GM21367 (cell line): Measurements from ENCODE around the gene OAS3.
A peak's percentile ranks its signal among the peaks of the same experiment; 100 is the strongest.
"Not testable (repeated sequence)": the region's sequence is repeated elsewhere in the genome, so short reads cannot be mapped to it uniquely, and the experiment has no call there.

ENCODE experiments used
- ATAC-seq: cut with Tn5 transposase; IDR thresholded peaks from one replicate; pipeline ENCODE4 v1.9.1; 2021; ENCODE audit not compliant: unreplicated experiment

Gene OAS3

GRCh38 chr12:112957125-112957524 lies 18.9 kb downstream of the OAS3 start:
- ATAC-seq: not testable (repeated sequence)

GRCh38 chr12:112961074-112961473 lies 22.8 kb downstream of the OAS3 start:
- ATAC-seq: no peak

GRCh38 chr12:112961536-112961935 lies 23.3 kb downstream of the OAS3 start:
- no peak for ATAC-seq

GRCh38 chr12:112962561-112962960 lies 24.3 kb downstream of the OAS3 start:
- no peak for ATAC-seq

GRCh38 chr12:112963227-112963861 lies 25.1 kb downstream of the OAS3 start:
- ATAC-seq: no peak

- ATAC-seq: no peak
Observed at GRCh38 chr12:112964067-112964670, 25.9 kb downstream of the OAS3 start.

- ATAC-seq: no peak
Observed at GRCh38 chr12:112964915-112965314, 26.6 kb downstream of the OAS3 start.

GRCh38 chr12:112965643-112966042 lies 27.4 kb downstream of the OAS3 start:
- ATAC-seq: no peak

- ATAC-seq: no peak
Observed at GRCh38 chr12:112967306-112967705, 29.0 kb downstream of the OAS3 start.

- ATAC-seq: no peak
Observed at GRCh38 chr12:112967858-112968257, 29.6 kb downstream of the OAS3 start.

- no peak for ATAC-seq
Observed at GRCh38 chr12:112969547-112970306, 31.5 kb downstream of the OAS3 start.

- ATAC-seq: no peak
Observed at GRCh38 chr12:112970391-112970790, 32.1 kb downstream of the OAS3 start.

- ATAC-seq: no peak
Observed at GRCh38 chr12:112971248-112971647, 33.0 kb downstream of the OAS3 start.

- no peak for ATAC-seq
Observed at GRCh38 chr12:112973011-112973735, 34.9 kb downstream of the OAS3 start.

GRCh38 chr12:112973818-112974231 lies 35.6 kb downstream of the OAS3 start:
- ATAC-seq: no peak

- no peak for ATAC-seq
Observed at GRCh38 chr12:112974904-112975303, 36.6 kb downstream of the OAS3 start.

- ATAC-seq: no peak
Observed at GRCh38 chr12:112977139-112977538, 38.9 kb downstream of the OAS3 start.

- no peak for ATAC-seq
Observed at GRCh38 chr12:112977641-112978040, 39.4 kb downstream of the OAS3 start.

- peak; percentile 82 for ATAC-seq
Observed at GRCh38 chr12:112978163-112979040, 40.1 kb downstream of the OAS3 start, which contains the start of gene OAS2. Gene OAS2, plus strand, starts transcription at chr12:112978519. Its CDS starts 90 bp downstream, at chr12:112978609.

- ATAC-seq: peak; percentile 35
Observed at GRCh38 chr12:112979041-112979680, 40.9 kb downstream of the OAS3 start.
